ENCODE results near the gene CIAO2B. TPM values are rescaled to one million over a fixed set of nuclear protein-coding genes. Genes with fewer than 3 reads are reported as not detected.

The CIAO2B gene
- total and polyA plus RNA-seq, 2 donors (not counting 3 experiments of a cell fraction or from before 2014, with no cell fraction given) = 78.7 to 314 TPM

GRCh38 chr16:66913081-66913480 is 21.1 kb downstream of the CIAO2B start:
- TF ChIP-seq MYC (IDR thresholded peaks at IDR 0.05; ENCODE audit: low read depth, low read length) (no peak), EZH2 (IDR thresholded peaks at IDR 0.05; ENCODE audit: borderline replicate concordance, low read depth, low read length, severe bottlenecking) (no peak), FOS (IDR thresholded peaks at IDR 0.05; ENCODE audit: borderline replicate concordance, insufficient read depth, low read length) (no peak), POLR2AphosphoS5 (IDR thresholded peaks at IDR 0.05; ENCODE audit: insufficient read depth, low read depth, low read length) (no peak), CTCF (IDR thresholded peaks at IDR 0.05; ENCODE audit: extremely low read depth in 1 of 2, insufficient read depth in 1 of 2, low read depth in 1 of 2, low read length in 2 of 2) (no peak), JUN (IDR thresholded peaks at IDR 0.05; ENCODE audit: borderline replicate concordance, insufficient read depth, insufficient read length, low read depth) (no peak), MAX (IDR thresholded peaks at IDR 0.05; ENCODE audit: insufficient read depth, insufficient read length) (no peak), GATA2 (IDR thresholded peaks at IDR 0.05; ENCODE audit: insufficient read depth, insufficient read length, low read depth, low read length) (no peak), POLR2A (IDR thresholded peaks at IDR 0.05; ENCODE audit: low read depth, low read length) (no peak)
- CTCF ChIA-PET = interaction anchor here (1.1 to 1.3 kb wide), 2 partner anchors 16 to 18 kb away, joined by 3 to 5 read pairs; no protein-coding TSS in a partner anchor
- H3K4me1 ChIP-seq (ENCODE audit: control insufficient read depth, extremely low read depth, insufficient read depth, low read length) = no peaks in the 10 kb centered on the region
- dilution Hi-C loops (cut with MboI; ENCODE audit: extremely low pct_ligation_motif_present, low sequenced_read_pairs) (no loop called here), intact Hi-C loops (cut with micrococcal nuclease) (no loop called here)
- no peak overlapping the region for H3K9ac ChIP-seq (replicated peaks; ENCODE audit: extremely low read depth, insufficient read depth, low read length)
- H3K27me3 ChIP-seq (ENCODE audit: control insufficient read depth in 2 of 2, insufficient read depth in 2 of 2, low read length in 2 of 2) = peaks cover 0 to 4% of the 10 kb centered on the region in 2 experiments
- H3K4me3 ChIP-seq (replicated peaks in 1 of 3; ENCODE audit: insufficient read depth in 1 of 3, low read depth in 1 of 3, low read length in 3 of 3) = no peak overlapping the region
- no peaks in the 10 kb centered on the region for H3K36me3 ChIP-seq (ENCODE audit: control insufficient read depth in 2 of 2, extremely low read depth in 1 of 2, insufficient read depth in 2 of 2, low read length in 2 of 2)
- H3K27ac ChIP-seq (ENCODE audit: insufficient read depth, low read depth, low read length) = no peak overlapping the region
- no TSS peak for BruUV-seq (replicated peaks)
- POLR2A ChIA-PET = no interaction called here
- no peak overlapping the region for H2AFZ ChIP-seq (ENCODE audit: low read depth, low read length)
- FAIRE-seq (no peak), DNase-seq (ENCODE audit: low read depth, low spot score) (no peak)
- H3K4me2 ChIP-seq (ENCODE audit: insufficient read depth, low read length) = no peak overlapping the region
- no peaks in the 10 kb centered on the region for H4K20me1 ChIP-seq (replicated peaks; ENCODE audit: control insufficient read depth, extremely low read depth, insufficient read depth, low read length)
- H3K9me1 ChIP-seq (replicated peaks; ENCODE audit: control insufficient read depth, extremely low read depth, insufficient read depth, low read length) = no peaks in the 10 kb centered on the region
- no peaks in the 10 kb centered on the region for H3K9me3 ChIP-seq (replicated peaks; ENCODE audit: control insufficient read depth, insufficient read depth, low read length)
- no peaks in the 10 kb centered on the region for H3K79me2 ChIP-seq (ENCODE audit: control insufficient read depth, insufficient read depth, low read length)
